Pancreas (tissue), 10 donors: ENCODE measurements around the gene CNOT2. TPM values are rescaled to one million over a fixed set of nuclear protein-coding genes. Genes with fewer than 3 reads are reported as not detected.

Experiments
- ATAC-seq, 4 donors: fragments of 200-7000 bp; cut with Tn5 transposase; one replicate each; pipeline versions ENCODE4 v1.8.0 to v1.9.1; 2020; ENCODE audit warnings: mild to moderate bottlenecking in 4 of 4, moderate library complexity in 4 of 4
- DNase-seq, 6 donors: peaks; one replicate each; pipeline ENCODE4 v3.0.0-alpha.2; 2020
- FAIRE-seq: peaks from 2 replicates; lab custom pipeline; 2012; peaks lifted over from hg19 to GRCh38; lab: Jason Lieb, UNC
- H3K27ac ChIP-seq, 4 donors: fragments of 200-600 bp; sonication (generic); 1 replicate in 3 of 4; 2 replicates in 1 of 4; pipeline versions ENCODE4 v1.5.0 to v1.8.0; 2020
- H3K27me3 ChIP-seq, 4 donors: fragments of 200-600 bp; one replicate each; pipeline ENCODE4 v1.8.0; 2021
- H3K36me3 ChIP-seq, 3 donors: fragments of 200-600 bp; sonication (generic) in 1 of 3; one replicate each; pipeline versions ENCODE4 v1.5.0 to v1.8.0; 2020 to 2021
- H3K4me1 ChIP-seq, 3 donors: fragments of 200-600 bp; one replicate each; pipeline ENCODE4 v1.8.0; 2021
- H3K4me3 ChIP-seq, 4 donors: fragments of 200-600 bp; sonication (generic) in 2 of 4; one replicate each; pipeline versions ENCODE4 v1.5.0 to v1.8.0; 2020 to 2021
- H3K9me3 ChIP-seq, 4 donors: fragments of 200-600 bp; one replicate each; pipeline ENCODE4 v1.8.0; 2021
- WGBS, 2 donors: extraction: QIAGEN DNeasy Blood & Tissue Kit; methylation state at CpG; one replicate each; pipeline ENCODE4 v1.1.7; 2013; 5-methylcytosine and 5-hydroxymethylcytosine counted together
- intact Hi-C, 3 donors: fragments of 100-400 bp; cut with DNase I; formaldehyde crosslinking; loops; one replicate each; pipeline versions ENCODE4 v1.11.1 to v1.14.2; 2022
- polyA plus RNA-seq, 2 donors: library from polyadenylated mRNA; stranded (reverse); fragments of 200-250 nt; gene quantifications; one replicate each; pipeline ENCODE4 v1.2.3, GENCODE V29; 2013
- total RNA-seq, 6 donors: library from RNA; stranded (reverse); fragmentation: NEBNext Ultra II Directional in 4 of 6; extraction: Animal tissue kit (Norgen Biotek cat#: 25700) in 4 of 6; gene quantifications; one replicate each; pipeline versions ENCODE4 v1.2.1 to v1.2.4, GENCODE V29; 2021 to 2023
- TF ChIP-seq, protein P1 (sequence below), 4 donors: fragments of 200-600 bp; sonication (generic) in 3 of 4; IDR thresholded peaks; one replicate each; pipeline versions ENCODE4 v1.5.0 to v1.8.0; 2021; ENCODE audit warnings: antibody characterized with exemption in 4 of 4
- donor health status: healthy with polysubstance abuse.
- donor health status: DM: no; HTN: no; CAD: no; lungs with moderate emphysema.
- donor health status: DM: no; HTN: no; CAD: no.
- donor health status: control.
- donor health status: control.
- donor health status: Bipolar disorder and iron deficiency.
- donor health status: DM: yes; HTN: yes; CAD: no.
- donor health status: DM: no; HTN: no; CAD: no.
- donor health status: DM: no; HTN: no; CAD: no.
- donor health status: DM: yes; HTN: yes; CAD: no.

The CNOT2 gene
- total and polyA plus RNA-seq, 8 donors: 15.0 to 44.0 (median 25.2) TPM

DNA sequence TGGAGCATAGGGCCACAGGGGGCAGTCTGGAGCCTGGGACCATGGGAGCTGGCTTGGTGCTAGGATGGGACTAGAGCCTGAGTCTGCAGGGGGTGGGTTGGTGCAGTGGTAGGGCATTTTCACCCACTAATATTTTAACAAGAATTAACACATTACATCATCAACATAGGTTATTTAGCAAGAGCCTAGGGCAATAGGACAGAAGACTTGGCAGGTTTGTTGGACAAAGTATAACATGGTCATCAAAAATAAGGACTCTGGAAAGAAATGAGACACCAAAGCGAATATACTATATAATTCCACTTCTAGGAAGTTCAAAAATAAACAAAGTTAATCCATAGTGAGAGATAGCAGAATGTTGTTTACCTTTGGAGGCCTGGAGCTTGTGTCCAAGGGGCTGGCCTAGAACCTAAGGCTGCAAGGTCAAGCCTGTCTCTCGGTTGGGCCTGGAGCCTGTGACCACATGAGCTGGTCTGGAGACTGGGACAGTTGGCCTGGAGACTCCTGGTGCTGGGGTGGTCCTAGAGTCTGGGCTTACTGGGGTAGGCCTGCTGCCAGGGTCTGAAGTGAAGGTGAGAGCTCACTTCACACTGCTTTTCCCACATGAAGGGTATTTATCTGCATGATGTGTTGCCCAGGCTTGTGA, 28.1 kb upstream of the CNOT2 start:
- intact Hi-C loops: no loop called here
- DNase-seq: peak in 1 of 6 donors; percentile 32
- TF ChIP-seq, protein P1, sequence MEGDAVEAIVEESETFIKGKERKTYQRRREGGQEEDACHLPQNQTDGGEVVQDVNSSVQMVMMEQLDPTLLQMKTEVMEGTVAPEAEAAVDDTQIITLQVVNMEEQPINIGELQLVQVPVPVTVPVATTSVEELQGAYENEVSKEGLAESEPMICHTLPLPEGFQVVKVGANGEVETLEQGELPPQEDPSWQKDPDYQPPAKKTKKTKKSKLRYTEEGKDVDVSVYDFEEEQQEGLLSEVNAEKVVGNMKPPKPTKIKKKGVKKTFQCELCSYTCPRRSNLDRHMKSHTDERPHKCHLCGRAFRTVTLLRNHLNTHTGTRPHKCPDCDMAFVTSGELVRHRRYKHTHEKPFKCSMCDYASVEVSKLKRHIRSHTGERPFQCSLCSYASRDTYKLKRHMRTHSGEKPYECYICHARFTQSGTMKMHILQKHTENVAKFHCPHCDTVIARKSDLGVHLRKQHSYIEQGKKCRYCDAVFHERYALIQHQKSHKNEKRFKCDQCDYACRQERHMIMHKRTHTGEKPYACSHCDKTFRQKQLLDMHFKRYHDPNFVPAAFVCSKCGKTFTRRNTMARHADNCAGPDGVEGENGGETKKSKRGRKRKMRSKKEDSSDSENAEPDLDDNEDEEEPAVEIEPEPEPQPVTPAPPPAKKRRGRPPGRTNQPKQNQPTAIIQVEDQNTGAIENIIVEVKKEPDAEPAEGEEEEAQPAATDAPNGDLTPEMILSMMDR (IDR thresholded peaks at IDR 0.05): no peak
- Histone ChIP-seq H3K27me3 (no peaks in the 10 kb centered on the region), H3K27ac (no peak overlapping the region), H3K4me1 (no peaks in the 10 kb centered on the region), H3K9me3 (no peaks in the 10 kb centered on the region), H3K36me3 (no peaks in the 10 kb centered on the region), H3K4me3 (no peak overlapping the region)
- WGBS, 2 donors: 87 to 93% methylated on average over 2 of the region's 2 CpGs
- no peak for FAIRE-seq
- ATAC-seq: no peak

DNA sequence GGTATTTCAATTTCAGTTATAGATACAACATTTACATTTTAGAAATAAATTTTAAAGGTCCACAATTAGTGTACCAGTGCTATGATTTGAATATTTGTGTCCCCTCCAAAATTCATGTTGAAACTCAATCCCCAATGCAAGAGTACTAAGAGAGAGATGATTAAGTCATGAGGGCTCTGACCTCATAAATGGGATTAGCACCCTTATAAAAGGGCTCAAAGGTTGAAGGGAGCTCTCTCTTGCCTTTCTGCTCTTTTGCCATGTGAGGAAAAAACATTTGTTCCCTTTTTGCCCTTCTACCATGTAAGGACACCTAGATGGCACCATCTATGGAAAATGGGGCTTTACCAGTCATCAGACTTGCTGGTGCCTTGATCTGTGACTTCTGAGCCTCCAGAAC, 25.8 kb upstream of the CNOT2 start:
- Histone ChIP-seq H3K9me3 (no peaks in the 10 kb centered on the region), H3K4me3 (no peak overlapping the region), H3K27me3 (no peaks in the 10 kb centered on the region), H3K27ac (no peak overlapping the region), H3K4me1 (no peaks in the 10 kb centered on the region), H3K36me3 (no peaks in the 10 kb centered on the region)
- ATAC-seq (no peak), DNase-seq (no peak), FAIRE-seq (no peak)
- intact Hi-C loops: no loop called here
- TF ChIP-seq, protein P1 (IDR thresholded peaks at IDR 0.05): no peak

DNA sequence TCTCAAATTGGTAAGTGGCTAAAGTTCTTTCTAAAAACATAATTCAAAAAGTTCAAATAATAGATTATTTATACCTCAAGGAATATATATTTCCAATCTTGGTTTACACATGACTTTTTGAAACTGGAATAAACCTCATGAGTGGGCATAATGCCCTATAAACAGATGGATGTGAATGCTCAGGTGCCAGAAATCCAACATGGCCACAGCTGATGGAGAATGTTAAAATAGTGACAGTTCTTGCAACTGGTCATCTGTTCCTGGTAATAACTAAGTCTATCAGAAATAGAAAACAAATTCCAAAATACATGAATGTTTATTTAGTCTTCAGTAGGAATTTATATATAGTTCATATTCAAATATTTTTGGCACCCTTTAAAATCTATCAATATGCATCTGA, 21.6 kb upstream of the CNOT2 start:
- FAIRE-seq: no peak
- Histone ChIP-seq H3K9me3 (no peaks in the 10 kb centered on the region), H3K27ac (no peak overlapping the region), H3K27me3 (no peaks in the 10 kb centered on the region), H3K36me3 (no peaks in the 10 kb centered on the region), H3K4me3 (no peak overlapping the region), H3K4me1 (no peaks in the 10 kb centered on the region)
- no peak for ATAC-seq
- intact Hi-C loops: no loop called here
- TF ChIP-seq, protein P1 (IDR thresholded peaks at IDR 0.05): no peak
- DNase-seq: no peak

DNA sequence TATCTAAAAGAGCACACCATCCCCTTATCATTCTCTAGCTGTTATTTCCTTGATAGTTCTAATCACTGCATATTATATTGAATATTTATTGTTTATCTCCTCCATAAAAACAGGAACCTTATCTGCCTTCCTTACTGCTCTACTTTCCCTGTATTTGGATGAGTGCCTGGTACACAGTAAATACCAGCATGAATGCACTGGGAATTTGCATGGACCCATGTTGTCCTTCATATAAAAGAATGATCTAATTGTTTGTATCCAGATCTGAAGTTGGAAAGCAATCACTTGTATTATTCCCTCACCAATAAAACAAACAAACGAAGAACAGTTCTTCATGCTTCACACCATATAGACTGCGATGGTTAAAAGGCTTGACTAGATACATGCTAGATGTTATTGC, 15.3 kb upstream of the CNOT2 start:
- Histone ChIP-seq H3K9me3 (no peaks in the 10 kb centered on the region), H3K27me3 (no peaks in the 10 kb centered on the region), H3K27ac (no peak overlapping the region), H3K4me3 (no peak overlapping the region), H3K36me3 (no peaks in the 10 kb centered on the region), H3K4me1 (no peaks in the 10 kb centered on the region)
- no peak for DNase-seq
- intact Hi-C loops: no loop called here
- FAIRE-seq: no peak
- ATAC-seq: no peak
- TF ChIP-seq, protein P1 (IDR thresholded peaks at IDR 0.05): no peak
- 91 to 98% methylated on average over 2 of the region's 2 CpGs for WGBS, 2 donors

DNA sequence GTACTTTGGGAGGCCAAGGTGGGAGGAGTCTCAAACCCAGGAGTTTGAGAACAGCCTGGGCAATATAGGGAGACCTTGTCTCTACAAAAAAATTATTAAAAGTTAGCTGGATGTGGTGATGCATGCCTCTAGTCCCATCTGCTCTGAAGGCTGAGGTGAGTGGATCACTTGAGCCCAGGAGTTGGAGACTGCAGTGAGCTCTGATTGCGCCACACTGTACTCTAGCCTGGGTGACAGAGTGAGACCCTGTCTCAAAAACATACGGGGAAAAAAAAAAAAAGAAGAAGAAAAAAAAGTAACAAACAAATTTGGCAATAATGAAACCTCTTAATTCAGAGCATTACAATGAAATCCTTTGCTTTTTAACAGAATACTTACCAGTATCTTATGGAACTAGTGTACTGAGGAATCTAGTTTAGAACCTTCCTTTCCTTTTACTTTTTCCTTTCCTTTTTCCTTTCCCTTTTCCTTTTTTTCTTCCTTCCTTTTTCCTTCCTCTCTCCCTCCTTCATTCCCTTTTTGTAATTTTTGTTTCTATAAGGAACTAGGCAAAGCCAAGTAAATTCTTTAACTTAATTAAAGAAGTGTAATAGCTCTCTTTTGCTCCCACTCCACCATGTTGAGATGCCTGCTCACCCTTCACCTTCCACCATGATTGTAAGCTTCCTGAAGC, 12.2 kb upstream of the CNOT2 start:
- Histone ChIP-seq H3K27me3 (no peaks in the 10 kb centered on the region), H3K4me3 (no peak overlapping the region), H3K36me3 (no peaks in the 10 kb centered on the region), H3K4me1 (no peaks in the 10 kb centered on the region), H3K27ac (no peak overlapping the region), H3K9me3 (no peaks in the 10 kb centered on the region)
- TF ChIP-seq, protein P1 (IDR thresholded peaks at IDR 0.05): no peak
- no peak for FAIRE-seq
- DNase-seq: no peak
- no peak for ATAC-seq
- intact Hi-C loops: no loop called here
- 83 to 85% methylated on average over 2 of the region's 2 CpGs for WGBS, 2 donors
